Activated gamma-delta T cell treated with anti-CD3 and anti-CD28 coated beads, Interleukin-2, amount 50 U/mL, for 16 hours (primary cell): Measurements from ENCODE around the gene EEA1.

Source experiments
- DNase-seq: peaks from one replicate; pipeline ENCODE4 v3.0.0-alpha.2; 2020; ENCODE audit warnings: low read depth

The EEA1 gene

GRCh38 chr12:92745856-92746550 lies 183.1 kb downstream of the EEA1 start:
- DNase-seq = no peak

GRCh38 chr12:92743026-92743425 lies 186.1 kb downstream of the EEA1 start:
- DNase-seq = no peak

GRCh38 chr12:92740411-92740810 lies 188.7 kb downstream of the EEA1 start:
- no peak for DNase-seq

GRCh38 chr12:92739113-92739512 lies 190.0 kb downstream of the EEA1 start:
- no peak for DNase-seq

DNA sequence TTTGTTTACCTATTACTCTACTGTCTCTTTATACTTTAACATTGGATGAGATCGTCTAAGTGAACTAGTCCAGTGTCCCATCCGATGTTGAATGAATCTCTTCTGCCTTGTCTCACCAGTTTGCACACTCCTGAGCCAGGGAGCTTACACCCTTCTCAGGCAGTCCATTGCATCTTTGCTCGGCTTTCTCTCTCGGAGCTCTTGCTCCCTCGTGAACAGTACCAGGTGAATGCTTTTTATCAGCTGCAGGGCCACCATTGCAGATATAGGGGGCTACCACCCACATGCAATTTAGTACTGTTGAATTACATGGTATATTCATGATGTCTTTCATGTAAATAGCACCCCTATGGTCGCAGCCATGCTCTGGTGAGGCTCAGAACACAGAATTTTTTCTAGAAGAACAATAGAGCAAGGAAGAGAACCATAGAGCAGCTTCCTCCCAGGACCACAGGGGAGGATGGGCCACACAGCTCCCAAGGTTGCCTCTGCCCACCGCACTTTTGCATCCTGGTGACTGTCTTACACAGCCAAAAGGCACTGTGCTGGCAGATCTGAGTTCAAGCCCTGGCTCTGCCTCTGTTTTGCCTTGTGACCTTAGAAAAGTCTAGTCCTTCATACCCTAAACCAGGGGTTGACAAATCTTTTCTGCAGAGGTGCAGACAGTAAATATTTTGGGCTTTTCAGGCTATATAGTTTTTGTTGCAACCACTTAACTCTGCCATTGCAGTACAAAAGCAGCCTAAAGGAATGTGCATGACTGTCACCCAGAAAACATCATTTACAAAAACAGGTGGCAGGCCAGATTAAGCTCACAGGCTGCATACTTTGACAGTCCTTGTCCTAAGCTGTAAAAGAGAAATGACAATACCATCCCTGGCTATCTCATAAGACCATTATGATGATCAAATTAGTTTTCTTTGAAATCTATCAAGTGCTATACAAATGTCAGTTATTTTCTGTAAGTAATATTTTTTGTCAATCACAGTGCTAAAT lies 190.9 kb downstream of the EEA1 start:
- no peak for DNase-seq

DNA sequence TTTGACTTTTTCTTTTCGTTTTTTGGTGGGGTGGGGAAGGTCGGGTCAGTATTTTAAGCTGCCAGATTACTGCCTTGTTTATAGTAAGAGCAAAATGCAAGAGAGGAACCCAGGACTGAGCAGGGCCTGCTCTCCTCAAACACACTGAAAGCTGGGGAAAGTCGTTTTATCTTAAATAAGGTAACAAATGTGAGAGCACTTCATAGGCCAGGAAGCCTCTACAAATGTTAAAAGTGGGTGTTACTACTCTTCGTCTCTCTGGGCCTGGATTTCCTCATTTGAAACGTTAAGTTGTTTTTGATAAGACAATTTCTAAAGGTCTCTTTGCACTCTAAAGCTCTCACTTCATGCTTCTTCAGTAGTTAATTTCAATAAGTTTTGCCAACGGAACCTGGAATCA lies 192.5 kb downstream of the EEA1 start:
- DNase-seq = no peak

DNA sequence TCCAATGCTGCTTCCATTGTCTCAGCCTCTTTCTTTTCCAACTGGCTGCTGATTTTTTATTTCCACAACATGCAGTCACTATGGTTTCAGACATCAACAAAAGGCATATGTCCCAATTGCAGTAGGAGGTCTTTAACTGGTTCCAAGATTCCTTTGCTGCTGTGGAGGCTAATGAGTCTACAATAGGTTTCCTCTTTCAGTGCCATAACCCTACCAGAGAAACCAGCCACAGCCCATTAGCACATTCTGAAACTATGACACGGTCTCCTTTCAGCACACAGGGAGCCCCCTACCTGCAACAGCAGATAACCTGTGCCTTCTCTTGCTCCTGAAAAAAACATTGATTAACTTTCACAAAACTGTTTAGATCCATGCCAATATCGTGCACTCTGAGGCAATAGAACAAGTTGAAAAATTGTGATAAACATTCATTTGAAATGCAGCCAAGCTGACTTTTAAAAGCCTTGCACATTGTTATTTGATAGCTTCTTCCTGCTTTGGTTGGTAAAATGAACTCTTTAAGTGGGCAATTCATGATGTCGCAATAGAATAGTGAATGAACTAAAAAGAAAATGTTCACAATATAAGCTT lies 193.9 kb downstream of the EEA1 start:
- no peak for DNase-seq

- DNase-seq = no peak
These were observed 195.4 kb downstream of the EEA1 start for GRCh38 chr12:92733661-92734060.

DNA sequence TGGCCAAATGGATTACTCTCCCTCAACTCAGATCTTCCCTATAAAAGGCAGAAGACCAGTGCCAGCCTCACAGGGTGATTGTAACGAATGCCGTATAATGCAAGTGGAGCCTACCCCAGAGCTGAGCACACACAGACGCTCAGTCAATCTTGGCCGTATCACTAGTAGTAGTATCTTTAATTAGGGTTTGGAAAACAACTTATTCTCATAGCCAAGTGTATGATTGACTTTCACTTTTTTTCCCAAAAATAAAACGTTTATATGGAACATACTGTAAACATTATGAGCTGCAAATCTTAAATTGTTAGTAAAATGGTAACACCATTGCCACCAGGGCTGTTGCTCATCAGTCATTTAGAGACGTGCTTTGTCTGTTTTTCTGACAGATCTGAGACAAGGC lies 195.9 kb downstream of the EEA1 start:
- no peak for DNase-seq

DNA sequence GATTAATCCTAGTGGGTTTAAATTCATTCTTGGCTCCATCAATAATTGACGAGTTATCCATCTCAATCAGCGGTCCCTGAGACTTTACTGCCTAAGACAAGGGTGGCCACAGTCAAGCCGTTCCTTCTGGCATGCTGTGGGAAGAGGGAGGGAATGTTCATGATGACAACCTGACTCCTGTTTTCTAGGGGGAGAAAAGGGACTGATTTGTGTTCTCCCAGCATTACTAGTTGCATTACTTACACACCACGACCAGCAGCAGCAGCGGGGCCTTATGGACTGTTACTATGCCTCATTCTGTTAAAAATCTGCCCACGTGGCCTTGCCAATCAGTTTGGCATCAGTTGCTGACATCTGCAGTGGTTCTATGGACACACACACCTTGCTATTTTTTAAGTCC lies 196.4 kb downstream of the EEA1 start:
- no peak for DNase-seq

GRCh38 chr12:92732216-92732615 lies 196.9 kb downstream of the EEA1 start:
- DNase-seq = no peak

GRCh38 chr12:92730758-92731157 lies 198.3 kb downstream of the EEA1 start:
- DNase-seq = no peak

- no peak for DNase-seq
These were observed 199.3 kb downstream of the EEA1 start for GRCh38 chr12:92729773-92730305.

GRCh38 chr12:92726850-92727249 lies 202.2 kb downstream of the EEA1 start:
- DNase-seq = no peak

DNA sequence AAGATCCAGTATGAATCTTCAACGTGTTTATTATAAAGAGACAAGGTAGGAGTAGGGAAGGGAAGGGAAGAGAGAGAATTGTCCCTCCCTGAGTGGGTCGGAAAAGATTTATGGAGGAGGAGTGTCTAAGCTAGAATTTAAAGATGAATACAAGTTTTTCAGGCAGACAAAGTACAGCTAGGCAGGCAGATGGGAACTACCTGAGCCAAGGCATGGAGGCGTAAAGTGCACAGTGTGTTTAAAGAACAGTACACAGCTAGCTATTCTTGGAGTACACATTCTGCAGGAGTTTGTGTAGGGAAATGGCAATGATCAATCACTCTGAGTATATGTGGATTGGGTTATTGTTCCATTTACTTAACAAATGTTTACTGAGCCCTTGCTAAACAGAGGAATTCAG lies 206.2 kb downstream of the EEA1 start:
- no peak for DNase-seq

DNA sequence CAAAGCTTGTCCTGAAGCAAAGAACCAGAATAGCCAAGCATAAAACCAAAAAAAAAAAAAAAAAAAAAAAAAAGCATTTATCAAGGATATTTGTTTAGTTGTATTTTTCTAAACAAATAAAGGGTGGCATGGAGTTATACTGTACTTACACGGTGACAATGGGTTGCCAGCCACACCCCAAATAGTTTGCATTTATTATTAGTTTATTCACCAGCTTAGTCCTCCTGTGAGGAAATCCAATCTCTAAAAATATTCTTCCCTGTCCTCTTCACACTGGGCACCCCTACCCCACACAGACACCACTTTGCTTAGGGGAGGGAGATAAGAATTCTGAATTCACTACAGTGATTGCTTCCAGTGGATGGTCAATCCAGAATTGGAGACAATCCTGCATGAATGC lies 207.4 kb downstream of the EEA1 start:
- no peak for DNase-seq

- DNase-seq = no peak
These were observed 208.0 kb downstream of the EEA1 start for GRCh38 chr12:92721130-92721529.
